CMK (cell line): Measurements from ENCODE around the gene FMNL2.

Source experiments
- DNase-seq: peaks from one replicate; pipeline ENCODE4 v3.0.0-alpha.2; 2010; ENCODE audit warnings: low read depth

FMNL2 gene

GRCh38 chr2:152583512-152584229, 248.7 kb downstream of the FMNL2 start:
- DNase-seq = no peak

GRCh38 chr2:152584301-152584700, 249.3 kb downstream of the FMNL2 start:
- no peak for DNase-seq

GRCh38 chr2:152585830-152586484, 251.0 kb downstream of the FMNL2 start:
- no peak for DNase-seq

GRCh38 chr2:152587187-152587947, 252.4 kb downstream of the FMNL2 start:
- no peak for DNase-seq

- no peak for DNase-seq
Measured at GRCh38 chr2:152588998-152589397, 254.0 kb downstream of the FMNL2 start.

GRCh38 chr2:152594022-152594766, 259.2 kb downstream of the FMNL2 start:
- DNase-seq = no peak

- no peak for DNase-seq
Measured at GRCh38 chr2:152594792-152595191, 259.8 kb downstream of the FMNL2 start.

- no peak for DNase-seq
Measured at GRCh38 chr2:152598975-152599759, 264.2 kb downstream of the FMNL2 start.

- DNase-seq = no peak
Measured at GRCh38 chr2:152600051-152600657, 265.2 kb downstream of the FMNL2 start.

- no peak for DNase-seq
Measured at GRCh38 chr2:152600697-152601096, 265.7 kb downstream of the FMNL2 start.

GRCh38 chr2:152602750-152603149, 267.8 kb downstream of the FMNL2 start:
- no peak for DNase-seq

GRCh38 chr2:152603166-152603565, 268.2 kb downstream of the FMNL2 start:
- DNase-seq = no peak

- DNase-seq = no peak
Measured at GRCh38 chr2:152606081-152606480, 271.1 kb downstream of the FMNL2 start.

- DNase-seq = no peak
Measured at GRCh38 chr2:152606941-152607340, 272.0 kb downstream of the FMNL2 start.

GRCh38 chr2:152607793-152608300, 272.9 kb downstream of the FMNL2 start:
- no peak for DNase-seq

- no peak for DNase-seq
Measured at GRCh38 chr2:152609154-152609553, 274.2 kb downstream of the FMNL2 start.

GRCh38 chr2:152609699-152610098, 274.7 kb downstream of the FMNL2 start:
- no peak for DNase-seq

GRCh38 chr2:152611458-152612231, 276.7 kb downstream of the FMNL2 start:
- DNase-seq = no peak

GRCh38 chr2:152613235-152613634, 278.3 kb downstream of the FMNL2 start:
- no peak for DNase-seq

GRCh38 chr2:152615177-152615576, 280.2 kb downstream of the FMNL2 start:
- no peak for DNase-seq
